Endothelial cell of umbilical vein (primary cell): ENCODE results near the gene CCNY. TPM values are rescaled to one million over a fixed set of nuclear protein-coding genes. Genes with fewer than 3 reads are reported as not detected.

Experiments
- BruUV-seq: library from RNA; stranded (reverse); fragments of 400-500 nt; replicated peaks from 2 replicates; lab custom pipeline; 2021; lab: Mats Ljungman, UMichigan
- CTCF ChIA-PET: fragments of 300-600, 350-600 bp; sonication (Branson Sonifier 250); formaldehyde crosslinking; loops from one replicate; lab custom pipeline; 2021; ENCODE audit warnings: antibody characterized with exemption, inconsistent platforms; lab: Charles Lee
- POLR2A ChIA-PET: fragments of 300-600, 350-600 bp; sonication (Branson Sonifier 250); formaldehyde crosslinking; loops from one replicate; lab custom pipeline; 2021; ENCODE audit warnings: antibody characterized with exemption, inconsistent platforms; lab: Charles Lee
- DNase-seq: peaks from one replicate; pipeline ENCODE4 v3.0.0-alpha.2; 2011; ENCODE audit warnings: low read depth, low spot score
- FAIRE-seq: peaks from 2 replicates; lab custom pipeline; 2011; peaks lifted over from hg19 to GRCh38; lab: Jason Lieb, UNC
- H2AFZ ChIP-seq: 2 replicates; pipeline ENCODE4 v1.6.0; 2012; ENCODE audit warnings: low read depth, low read length, control low read depth, inconsistent platforms
- H3K27ac ChIP-seq: 2 replicates; pipeline ENCODE4 v1.5.1; 2011; ENCODE audit warnings: low read depth, mild to moderate bottlenecking, control low read depth, low read length, moderate library complexity; ENCODE audit not compliant: insufficient read depth
- H3K27me3 ChIP-seq, 2 experiments: 2 replicates each; pipeline versions ENCODE4 v1.6.0 to v1.6.1; 2011; ENCODE audit warnings: low read length in 2 of 2, mixed read lengths in 1 of 2; ENCODE audit not compliant: control insufficient read depth in 2 of 2, insufficient read depth in 2 of 2
- H3K36me3 ChIP-seq, 2 experiments: 2 replicates in 1 of 2; 3 replicates in 1 of 2; pipeline ENCODE4 v1.5.1; 2011; ENCODE audit warnings: low read length in 2 of 2, mild to moderate bottlenecking in 1 of 2, moderate library complexity in 1 of 2; ENCODE audit not compliant: control insufficient read depth in 2 of 2, insufficient read depth in 2 of 2; ENCODE audit errors: extremely low read depth in 1 of 2
- H3K4me1 ChIP-seq: 3 replicates; pipeline ENCODE4 v1.5.1; 2011; ENCODE audit warnings: mild to moderate bottlenecking, low read length; ENCODE audit not compliant: control insufficient read depth, insufficient read depth; ENCODE audit errors: extremely low read depth
- H3K4me2 ChIP-seq: 2 replicates; pipeline ENCODE4 v1.6.1; 2011; ENCODE audit warnings: low read length, control low read depth, mixed read lengths; ENCODE audit not compliant: insufficient read depth
- H3K4me3 ChIP-seq, 3 experiments: fragments of 200-600 bp in 1 of 3; sonication (generic), shearing (Covaris generic) in 1 of 3; replicated peaks in 1 of 3; 2 replicates each; pipeline ENCODE4 v1.5.1; 2011 to 2016; ENCODE audit warnings: control low read depth in 3 of 3, low read length in 3 of 3, mild to moderate bottlenecking in 2 of 3, inconsistent platforms in 1 of 3, low read depth in 1 of 3, moderate library complexity in 1 of 3; ENCODE audit not compliant: insufficient read depth in 1 of 3
- H3K79me2 ChIP-seq: 2 replicates; pipeline ENCODE4 v1.6.0; 2012; ENCODE audit warnings: low read length, inconsistent platforms; ENCODE audit not compliant: control insufficient read depth, insufficient read depth
- H3K9ac ChIP-seq: replicated peaks from 2 replicates; pipeline ENCODE3; 2011; ENCODE audit warnings: low read length, control low read depth; ENCODE audit not compliant: insufficient read depth; ENCODE audit errors: extremely low read depth
- H3K9me1 ChIP-seq: replicated peaks from 3 replicates; pipeline ENCODE4 v1.6.0; 2011; ENCODE audit warnings: mild to moderate bottlenecking, low read length; ENCODE audit not compliant: control insufficient read depth, insufficient read depth; ENCODE audit errors: extremely low read depth
- H3K9me3 ChIP-seq: replicated peaks from 2 replicates; pipeline ENCODE4 v1.5.1; 2012; ENCODE audit warnings: low read length, inconsistent platforms; ENCODE audit not compliant: control insufficient read depth, insufficient read depth
- H4K20me1 ChIP-seq: replicated peaks from 2 replicates; pipeline ENCODE3; 2011; ENCODE audit warnings: mild to moderate bottlenecking, low read length; ENCODE audit not compliant: control insufficient read depth, insufficient read depth; ENCODE audit errors: extremely low read depth
- CTCF ChIP-seq, 2 donors: IDR thresholded peaks; 1 replicate in 1 of 2; 2 replicates in 1 of 2; pipeline ENCODE4 v1.5.1; 2011; ENCODE audit warnings: low read length in 2 of 2, mild to moderate bottlenecking in 2 of 2, moderate library complexity in 2 of 2, control low read depth in 1 of 2, inconsistent platforms in 1 of 2, low read depth in 1 of 2; ENCODE audit not compliant: insufficient read depth in 1 of 2; ENCODE audit errors: extremely low read depth in 1 of 2
- EZH2 ChIP-seq: IDR thresholded peaks from 2 replicates; pipeline ENCODE4 v1.6.1; 2012; ENCODE audit warnings: borderline replicate concordance, low read depth, mild to moderate bottlenecking, moderate library complexity, low read length, inconsistent platforms; ENCODE audit not compliant: severe bottlenecking
- FOS ChIP-seq: IDR thresholded peaks from 2 replicates; pipeline ENCODE4 v1.6.1; 2011; ENCODE audit warnings: mild to moderate bottlenecking, low read length, moderate library complexity, borderline replicate concordance; ENCODE audit not compliant: insufficient read depth
- GATA2 ChIP-seq: IDR thresholded peaks from 2 replicates; pipeline ENCODE4 v1.7.0; 2011; ENCODE audit warnings: low read depth, mild to moderate bottlenecking, moderate library complexity, mixed read lengths, low read length; ENCODE audit not compliant: insufficient read length, insufficient read depth
- JUN ChIP-seq: IDR thresholded peaks from 2 replicates; pipeline ENCODE4 v1.6.1; 2011; ENCODE audit warnings: borderline replicate concordance, low read depth; ENCODE audit not compliant: insufficient read length, insufficient read depth
- MAX ChIP-seq: IDR thresholded peaks from 2 replicates; pipeline ENCODE4 v1.6.1; 2011; ENCODE audit not compliant: insufficient read depth, insufficient read length
- MYC ChIP-seq: IDR thresholded peaks from one replicate; pipeline ENCODE4 v1.6.1; 2011; ENCODE audit warnings: mild to moderate bottlenecking, low read depth, low read length
- POLR2A ChIP-seq: IDR thresholded peaks from 2 replicates; pipeline ENCODE4 v1.6.1; 2012; ENCODE audit warnings: low read depth, mild to moderate bottlenecking, control low read depth, low read length
- POLR2AphosphoS5 ChIP-seq: IDR thresholded peaks from 2 replicates; pipeline ENCODE4 v1.6.1; 2012; ENCODE audit warnings: low read depth, mild to moderate bottlenecking, control low read depth, low read length, moderate library complexity; ENCODE audit not compliant: insufficient read depth
- dilution Hi-C: fragments of 300-500 bp; cut with MboI; formaldehyde crosslinking; loops from one replicate; pipeline ENCODE4 v1.15.0; 2019; ENCODE audit warnings: low sequenced_read_pairs; ENCODE audit not compliant: extremely low pct_ligation_motif_present
- intact Hi-C: fragments of 100-400 bp; cut with micrococcal nuclease; formaldehyde crosslinking; loops from one replicate; pipeline ENCODE4 v1.10.0; 2022
- polyA plus RNA-seq, 4 experiments: library from polyadenylated mRNA; depleted of rRNA in 3 of 4; stranded (reverse) in 3 of 4; unstranded in 1 of 4; fragments of >200 nt; gene quantifications; 2 replicates each; pipeline versions ENCODE4 v1.2.1 to v1.2.3, GENCODE V29; 2011 to 2012; ENCODE audit warnings: missing spikeins in 1 of 4
- total RNA-seq: library from RNA; stranded (reverse); gene quantifications from 2 replicates; pipeline ENCODE4 v1.2.3, GENCODE V29; 2021

CCNY gene
- total and polyA plus RNA-seq, 2 donors (not counting 3 experiments of a cell fraction or from before 2014, with no cell fraction given), result 61.5 to 107 TPM

DNA sequence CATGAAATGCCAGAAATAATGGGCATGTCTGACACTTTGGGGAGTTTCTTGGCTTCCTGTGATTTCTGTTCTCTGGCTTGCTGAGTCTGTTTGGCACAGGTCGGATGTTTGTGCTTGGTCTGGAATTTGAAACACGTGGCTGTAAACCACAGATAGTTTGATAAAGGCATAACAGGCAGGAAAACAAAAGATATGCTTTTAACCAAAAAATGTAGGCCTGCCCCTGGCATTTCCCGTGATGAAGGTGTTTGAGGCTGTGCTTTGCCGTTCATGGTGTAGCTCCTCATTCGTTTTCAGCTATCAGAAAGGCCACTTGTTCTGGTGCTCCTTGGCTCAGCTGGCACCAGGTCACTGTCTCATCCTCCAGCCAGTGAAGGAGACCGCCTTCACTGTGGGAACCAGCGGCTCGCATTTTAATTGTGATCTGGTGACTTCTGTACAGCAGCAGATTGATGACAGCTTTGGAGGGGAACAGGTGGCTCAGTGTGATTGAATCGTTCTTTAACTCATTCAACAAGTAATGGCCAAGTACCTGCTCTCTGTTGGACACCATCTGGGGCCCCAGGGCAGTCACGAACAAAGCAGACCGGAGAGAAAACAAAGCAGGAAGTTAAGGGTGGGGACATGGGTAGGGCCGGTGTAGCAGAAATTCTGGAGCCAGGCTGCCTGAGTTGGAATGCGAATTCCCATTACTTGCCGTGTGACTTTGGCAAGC, 111.5 kb downstream of the CCNY start:
- FAIRE-seq, result peak; percentile 90

More for the DNA sequence above, 111.5 kb downstream of the CCNY start:
- dilution Hi-C loops, result no loop called here
- CTCF ChIA-PET, result interaction anchor here (0.8 to 1.1 kb wide), 4 partner anchors 26 to 252 kb away, joined by 3 to 4 read pairs (median 3); no protein-coding TSS in a partner anchor
- Histone ChIP-seq H3K36me3 (no peaks in the 10 kb centered on the region), H3K4me1 (peaks cover 61% of the 10 kb centered on the region), H4K20me1 (no peaks in the 10 kb centered on the region), H2AFZ (no peak overlapping the region), H3K9me1 (no peaks in the 10 kb centered on the region), H3K79me2 (peaks cover 84% of the 10 kb centered on the region), H3K9me3 (peaks cover 4% of the 10 kb centered on the region), H3K27ac (peak overlapping the region; percentile 97), H3K27me3 (no peaks in the 10 kb centered on the region), H3K4me3 (peak overlapping the region in 1 of 3 experiments; percentile 34), H3K9ac (peak overlapping the region; percentile 89), H3K4me2 (peak overlapping the region; percentile 88)
- peak; percentile 87 for TF ChIP-seq MAX
- TF ChIP-seq POLR2A, result no peak
- TF ChIP-seq FOS, result peak; percentile 15
- TF ChIP-seq MYC, result peak; percentile 3
- peak; percentile 96 for TF ChIP-seq GATA2
- no peak for TF ChIP-seq CTCF (IDR thresholded peaks at IDR 0.05; ENCODE audit: extremely low read depth in 1 of 2, insufficient read depth in 1 of 2, low read depth in 1 of 2, low read length in 2 of 2)
- TF ChIP-seq POLR2AphosphoS5, result no peak
- no peak for TF ChIP-seq EZH2
- TF ChIP-seq JUN, result peak; percentile 9
- intact Hi-C loops, result loop anchor here (1.0 to 5.0 kb wide), 6 partner anchors 15 to 111 kb away; partner anchors contain the start of gene CCNY
- BruUV-seq, result TSS peak; percentile 92
- POLR2A ChIA-PET, result interaction anchor here (0.8 to 1.2 kb wide), 2 partner anchors 26 to 61 kb away, joined by 3 read pairs; no protein-coding TSS in a partner anchor
- DNase-seq, result peak; percentile 81
